GM18909 (cell line): ENCODE data around the gene NIPA2.
A peak's percentile ranks its signal among the peaks of the same experiment; 100 is the strongest.

Experiments
- ATAC-seq: cut with Tn5 transposase; IDR thresholded peaks from one replicate; pipeline ENCODE4 v1.9.1; 2021; ENCODE audit warnings: mild to moderate bottlenecking; ENCODE audit not compliant: unreplicated experiment, poor library complexity

The NIPA2 gene

DNA sequence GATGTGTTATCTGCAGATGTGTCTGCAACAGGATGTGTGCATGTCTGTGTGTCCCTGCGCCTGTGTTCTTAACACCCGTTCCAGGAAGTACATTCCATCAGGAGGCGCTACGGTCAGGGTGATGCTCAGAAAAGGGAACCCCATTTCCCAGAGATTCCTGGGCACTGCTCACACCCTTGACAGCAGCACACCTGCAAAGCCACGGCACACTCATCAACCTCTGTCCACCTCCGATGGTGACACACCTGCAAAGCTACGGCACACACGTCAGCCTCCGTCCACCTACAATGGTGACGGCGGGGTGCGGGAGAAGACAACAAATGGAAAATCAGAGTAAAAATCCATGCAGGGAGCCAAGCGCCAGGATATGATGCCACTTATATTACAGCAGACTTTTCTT lies 55.4 kb downstream of the NIPA2 start:
- ATAC-seq, result no peak

DNA sequence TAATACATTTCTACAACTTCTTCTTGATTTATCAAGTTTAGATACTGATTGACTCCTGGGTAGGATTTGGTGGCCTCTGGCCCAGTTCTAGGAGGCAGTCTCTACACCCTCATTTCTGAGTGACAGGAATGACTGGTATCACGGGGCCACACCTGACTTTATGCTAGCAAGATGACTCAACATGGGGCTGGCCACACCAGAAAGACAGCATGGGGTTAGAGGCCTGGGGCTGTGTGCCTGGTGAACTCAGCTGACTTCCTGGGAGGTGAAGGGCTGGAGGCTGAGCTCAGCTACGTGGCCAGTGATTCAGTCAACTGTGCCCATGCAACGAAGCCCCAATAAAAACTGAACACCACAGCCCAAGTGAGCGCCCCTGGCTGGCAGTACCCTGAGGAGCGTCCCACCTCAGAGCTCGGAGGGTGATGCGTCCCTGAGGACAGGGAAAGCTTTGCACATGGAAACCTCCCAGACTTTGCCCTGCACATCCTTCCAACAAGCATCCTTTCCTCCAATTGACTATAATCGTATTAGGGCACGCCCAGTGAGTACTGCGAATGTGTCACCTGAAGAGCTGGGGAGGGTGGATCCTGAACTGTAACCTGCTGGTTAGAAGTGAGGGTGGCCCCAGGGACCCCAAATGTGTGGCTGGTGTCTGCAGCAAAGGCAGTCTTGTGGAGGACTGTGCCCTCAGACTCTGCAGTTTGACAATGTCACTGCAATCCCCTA lies 57.2 kb downstream of the NIPA2 start:
- peak; percentile 73 for ATAC-seq

- no peak for ATAC-seq
Observed at GRCh38 chr15:22902046-22902445, 63.6 kb downstream of the NIPA2 start.

DNA sequence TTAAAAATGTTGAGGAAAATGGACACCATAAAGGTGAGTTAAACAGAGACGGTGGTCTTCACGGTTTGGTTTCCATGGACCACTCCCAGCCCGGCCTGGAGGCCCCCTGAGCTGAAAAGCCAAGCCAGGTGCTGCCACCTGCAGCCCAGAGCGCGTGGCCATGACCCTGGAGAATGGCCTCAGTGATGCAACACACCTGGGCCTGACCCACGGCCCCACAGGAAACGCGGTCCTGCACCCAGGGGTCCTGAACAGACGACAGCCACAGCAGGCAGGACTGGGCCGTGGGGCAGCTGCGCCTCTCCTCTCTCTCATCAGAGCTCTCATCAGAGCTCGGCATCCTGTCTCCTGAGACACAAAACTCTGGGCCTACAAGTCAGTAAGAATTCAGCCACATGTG lies 64.1 kb downstream of the NIPA2 start:
- ATAC-seq, result no peak

DNA sequence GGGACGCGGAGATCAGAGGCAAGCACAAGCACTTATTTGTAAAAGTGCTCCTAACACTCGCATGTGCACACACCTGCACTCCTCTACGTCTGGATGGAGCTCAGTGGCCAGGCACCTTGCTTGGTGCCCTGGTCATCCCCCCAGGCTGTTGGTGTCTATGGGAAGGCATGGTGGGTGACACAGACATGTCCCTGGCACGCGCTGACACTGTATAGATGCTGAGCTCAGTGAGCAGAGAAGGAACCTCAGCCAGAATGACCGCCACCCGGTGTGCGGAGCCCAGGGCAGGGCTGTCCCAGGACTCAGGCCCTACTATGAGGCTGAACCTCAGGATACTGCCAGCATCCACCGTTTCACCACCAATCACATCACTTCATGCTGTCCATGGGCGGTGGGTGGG lies 64.5 kb downstream of the NIPA2 start:
- ATAC-seq, result no peak

DNA sequence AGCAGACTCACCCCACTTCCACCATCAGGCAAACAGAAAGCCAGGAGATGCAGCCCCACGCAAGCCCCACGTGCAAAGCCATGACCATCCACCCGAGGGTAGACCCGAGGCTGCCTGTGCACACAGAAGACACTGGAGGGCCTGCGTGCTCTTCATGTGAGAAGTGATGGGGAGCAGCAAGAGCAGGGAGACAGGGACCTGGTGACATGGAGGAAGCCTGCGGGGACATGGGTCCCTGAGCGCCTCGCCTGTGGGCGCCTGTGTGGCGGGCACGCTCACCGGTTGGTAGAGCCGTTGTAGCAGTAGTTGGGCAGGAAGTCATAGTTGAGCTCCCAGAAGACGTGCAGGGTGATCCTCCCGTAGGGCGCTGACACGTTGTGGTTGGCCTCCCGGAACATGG lies 65.0 kb downstream of the NIPA2 start:
- no peak for ATAC-seq

DNA sequence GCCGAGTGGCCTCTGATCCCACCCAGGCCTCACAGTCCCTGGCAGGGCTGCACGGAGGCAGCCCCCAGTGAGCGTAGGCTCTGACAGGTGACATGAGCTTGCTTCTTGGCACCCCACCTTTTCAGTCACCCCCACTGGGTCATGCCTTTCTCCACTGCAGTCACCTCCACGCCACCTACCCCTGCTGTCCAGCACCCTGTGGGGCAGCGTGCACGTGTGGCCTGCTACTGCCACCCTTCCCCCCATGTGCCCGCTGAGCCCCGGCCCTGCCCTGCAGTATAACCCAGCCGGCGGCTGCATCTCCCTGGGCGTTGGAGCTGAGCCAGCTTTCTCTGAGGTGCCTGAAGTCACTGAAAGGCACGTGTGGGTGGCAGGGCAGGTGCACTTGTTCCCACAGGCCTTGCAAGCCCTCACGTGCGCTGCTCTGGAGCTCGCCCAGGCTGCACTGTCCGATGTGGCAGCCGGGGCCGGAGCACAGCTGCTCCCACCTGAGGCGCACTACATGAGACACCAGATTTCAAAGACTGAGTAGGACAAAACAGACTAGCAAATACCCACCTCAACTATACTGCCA lies 65.6 kb downstream of the NIPA2 start:
- ATAC-seq, result no peak

GRCh38 chr15:22904736-22905135 lies 66.3 kb downstream of the NIPA2 start:
- no peak for ATAC-seq

GRCh38 chr15:22907161-22907950 lies 68.9 kb downstream of the NIPA2 start:
- ATAC-seq, result no peak

DNA sequence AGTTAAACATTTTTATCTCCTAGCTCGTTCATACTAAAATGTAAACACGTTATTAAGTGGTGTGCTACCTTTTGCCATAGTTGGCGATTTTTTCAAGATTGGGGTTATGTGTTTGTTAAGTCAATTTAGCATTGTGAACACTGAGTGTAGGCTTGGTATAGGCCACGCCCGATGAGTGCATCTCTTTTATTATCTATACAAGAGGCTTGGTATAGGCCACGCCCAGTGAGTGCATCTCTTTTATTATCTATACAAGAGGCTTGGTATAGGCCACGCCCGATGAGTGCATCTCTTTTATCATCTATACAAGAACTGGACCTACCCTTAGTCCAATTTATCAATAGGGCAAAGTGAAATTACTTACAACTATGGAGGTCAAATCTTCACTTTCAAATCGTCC lies 70.4 kb downstream of the NIPA2 start:
- no peak for ATAC-seq

- ATAC-seq, result no peak
Observed at GRCh38 chr15:22911306-22911705, 72.8 kb downstream of the NIPA2 start.

- ATAC-seq, result no peak
Observed at GRCh38 chr15:22912256-22912655, 73.8 kb downstream of the NIPA2 start.

- ATAC-seq, result no peak
Observed at GRCh38 chr15:22913646-22914380, 75.3 kb downstream of the NIPA2 start.

DNA sequence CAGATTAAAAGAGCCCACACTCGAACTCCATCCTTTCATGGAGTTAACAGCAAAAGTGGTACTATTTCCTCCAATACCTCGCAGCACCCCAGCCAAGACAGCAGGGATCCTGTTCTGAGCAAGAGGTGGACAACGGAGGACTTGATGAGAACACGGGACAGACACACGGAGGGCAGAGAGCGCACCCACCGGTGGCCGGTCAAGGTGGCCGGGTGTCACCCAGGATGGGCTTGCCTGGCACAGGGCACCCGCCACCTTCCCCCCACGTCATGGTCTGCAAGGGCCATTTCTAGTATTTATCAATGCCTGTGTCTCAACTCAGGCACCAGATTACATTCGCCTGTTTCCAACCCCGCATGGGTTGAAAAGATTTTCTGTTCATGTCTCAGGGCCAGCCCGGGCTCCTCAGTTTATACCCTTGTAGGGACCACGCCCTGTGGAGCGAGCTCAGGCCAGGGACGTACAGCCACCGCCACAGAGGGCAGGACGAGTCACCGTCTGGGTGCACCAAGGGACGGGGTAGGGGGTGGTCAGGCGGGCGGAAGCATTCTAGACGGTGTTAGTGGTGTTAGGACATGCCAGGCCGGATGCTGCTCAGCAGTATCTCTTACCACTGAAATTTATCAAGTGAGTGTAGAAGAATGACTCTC lies 77.5 kb downstream of the NIPA2 start:
- ATAC-seq, result no peak

- no peak for ATAC-seq
Observed at GRCh38 chr15:22916606-22917350, 78.3 kb downstream of the NIPA2 start.

DNA sequence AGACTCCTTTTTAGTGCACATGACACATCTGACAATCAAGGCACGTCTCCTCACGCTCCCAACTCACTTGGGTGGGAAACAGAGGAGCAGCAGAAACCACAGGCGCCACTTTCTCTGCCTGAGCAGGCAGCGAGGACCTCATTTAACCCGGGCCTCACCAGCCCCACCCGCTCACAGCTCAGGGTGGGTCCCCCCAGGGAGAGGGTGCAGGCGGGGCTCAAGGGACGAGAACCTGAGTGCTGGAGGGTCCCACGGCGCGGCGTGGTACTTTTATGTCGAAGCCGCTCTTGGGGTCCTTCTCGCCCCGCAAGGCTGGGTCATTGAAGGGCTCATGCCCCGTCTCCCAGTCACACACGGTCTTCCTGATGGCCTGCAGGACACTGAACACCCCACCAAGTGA lies 79.1 kb downstream of the NIPA2 start:
- ATAC-seq, result no peak
